Measurements from ENCODE around the gene DIDO1.
A peak's percentile ranks its signal among the peaks of the same experiment; 100 is the strongest.

The DIDO1 gene

DNA sequence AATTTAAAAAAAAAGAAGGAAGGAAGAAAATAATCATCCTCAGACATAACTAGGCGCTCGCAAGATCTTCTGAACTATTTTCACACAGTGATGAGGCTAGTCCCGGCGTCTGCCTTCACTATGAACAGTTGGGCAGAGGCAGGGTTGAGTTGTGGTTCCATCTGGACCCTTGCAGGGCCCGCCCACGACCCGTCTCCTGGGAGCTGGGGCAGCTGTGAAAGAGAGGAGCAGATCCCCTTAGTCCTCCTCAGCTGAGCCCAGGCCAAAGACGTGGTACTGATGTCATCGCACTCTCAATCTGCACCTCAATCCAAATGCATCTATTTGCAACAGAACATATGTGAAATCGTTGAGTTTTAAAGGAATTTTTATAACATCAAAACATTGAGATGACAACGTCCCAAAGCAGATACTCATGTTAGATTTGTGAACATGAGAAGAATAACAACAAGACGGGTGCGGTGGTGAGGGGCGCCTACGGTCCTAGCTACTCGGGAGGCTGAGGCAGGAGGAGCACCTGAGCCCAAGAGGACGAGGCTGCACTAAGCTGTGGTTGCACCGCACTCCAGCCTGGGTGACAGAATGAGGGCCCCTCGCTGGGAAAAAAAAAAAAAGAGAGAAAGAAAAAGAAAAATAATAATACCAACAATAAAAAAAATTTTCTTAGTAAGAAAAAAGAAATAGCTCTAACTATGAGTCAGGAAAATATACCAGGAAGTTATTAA lies 80.0 kb downstream of the DIDO1 start:
- no peak for DNase-seq

DNA sequence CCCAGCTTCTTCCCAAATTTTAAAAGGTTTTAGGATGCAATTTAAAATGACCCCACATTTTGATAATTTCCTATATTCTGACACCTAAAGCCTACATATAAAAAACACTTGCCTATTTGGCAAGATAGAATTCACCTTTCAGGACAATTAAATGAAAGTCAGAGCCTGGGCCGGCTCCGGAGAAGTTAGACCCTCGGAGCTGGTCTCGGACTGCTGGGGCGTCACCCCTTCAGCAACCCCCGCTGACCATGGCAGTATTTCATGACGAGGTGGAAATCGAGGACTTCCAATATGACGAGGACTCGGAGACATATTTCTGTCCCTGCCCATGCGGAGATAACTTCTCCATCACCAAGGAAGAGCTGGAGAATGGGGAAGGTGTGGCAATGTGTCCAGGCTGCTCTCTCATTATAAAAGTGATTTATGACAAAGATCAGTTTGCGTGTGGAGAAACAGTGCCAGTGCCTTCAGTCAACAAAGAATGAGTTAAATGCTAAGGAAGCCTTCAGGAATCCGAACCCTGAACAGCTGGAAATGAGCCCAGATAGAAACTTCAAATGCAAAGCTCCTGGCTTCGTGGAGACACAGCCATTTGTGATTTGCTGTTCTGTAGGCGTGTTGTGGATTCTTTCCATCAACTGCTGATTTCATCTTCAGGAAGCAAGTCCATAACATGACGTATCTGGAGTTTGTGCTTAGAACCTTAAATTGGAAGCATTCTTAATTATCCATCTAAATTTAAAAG lies 80.7 kb downstream of the DIDO1 start:
- no peak for DNase-seq

DNA sequence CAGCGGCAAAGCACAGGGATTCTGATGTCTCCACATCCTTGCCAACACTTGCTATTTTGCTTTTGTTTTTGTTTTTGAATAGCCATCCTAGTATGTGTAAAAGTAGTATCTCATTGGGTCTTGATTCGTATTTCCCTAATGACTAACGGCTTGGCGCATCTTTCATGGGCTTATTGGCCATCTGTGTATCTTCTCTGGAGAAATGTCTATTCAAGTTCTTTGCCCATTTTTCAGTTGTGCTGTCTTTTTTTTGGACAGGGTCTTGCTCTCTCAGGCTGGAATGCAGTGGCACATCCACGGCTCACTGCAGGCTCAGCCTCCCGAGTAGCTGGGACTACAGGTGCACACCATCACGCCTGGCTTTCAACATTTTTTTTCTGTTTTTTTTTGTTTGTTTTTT lies 82.1 kb downstream of the DIDO1 start:
- DNase-seq = no peak

GRCh38 chr20:62843656-62844055 lies 82.6 kb downstream of the DIDO1 start:
- no peak for DNase-seq

GRCh38 chr20:62841705-62842212 lies 84.5 kb downstream of the DIDO1 start:
- DNase-seq = no peak

DNA sequence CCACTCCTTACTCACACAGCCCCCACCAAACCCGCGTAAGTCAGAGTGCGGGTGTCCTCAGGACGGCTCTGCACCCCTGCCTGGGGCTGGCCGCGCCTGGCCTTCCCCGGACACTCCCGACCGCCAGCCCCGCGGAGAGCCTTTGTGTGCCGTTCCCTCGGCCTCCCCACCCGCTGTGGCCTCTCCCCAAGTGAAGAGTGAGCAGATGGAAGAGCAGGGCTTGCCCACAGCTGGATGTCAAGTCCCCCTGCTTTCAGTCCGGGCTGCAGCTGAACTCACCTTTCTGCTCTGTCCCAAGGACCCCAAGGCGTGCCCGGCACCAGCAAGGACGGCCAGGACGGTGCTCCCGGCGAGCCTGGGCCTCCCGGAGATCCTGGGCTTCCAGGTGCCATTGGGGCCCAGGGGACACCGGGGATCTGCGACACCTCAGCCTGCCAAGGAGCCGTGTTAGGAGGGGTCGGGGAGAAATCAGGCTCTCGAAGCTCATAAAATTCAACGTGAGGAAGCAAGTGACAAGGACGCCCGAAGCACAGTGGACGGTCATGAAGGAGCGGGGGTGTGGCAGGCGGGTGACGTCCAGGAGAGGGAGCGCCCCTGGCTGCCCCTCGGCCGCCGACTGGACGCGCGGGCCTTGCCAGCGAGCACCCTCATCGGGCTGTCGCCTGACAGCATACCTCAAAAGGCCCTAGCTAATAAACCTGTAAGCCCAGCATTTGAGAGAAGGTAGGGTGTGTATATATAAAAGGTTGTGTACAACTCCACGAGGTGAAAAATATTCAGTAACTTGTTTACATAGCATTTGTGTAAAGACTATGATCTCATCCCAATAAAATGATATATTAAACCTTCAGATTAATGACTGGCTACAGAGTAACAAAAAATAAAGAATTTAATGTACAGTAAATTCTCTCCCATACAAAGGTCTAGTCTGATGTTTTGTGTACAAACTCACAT lies 85.8 kb downstream of the DIDO1 start:
- no peak for DNase-seq

GRCh38 chr20:62839816-62840215 lies 86.5 kb downstream of the DIDO1 start:
- no peak for DNase-seq

- DNase-seq = no peak
These were observed 87.0 kb downstream of the DIDO1 start for GRCh38 chr20:62839261-62839660.

DNA sequence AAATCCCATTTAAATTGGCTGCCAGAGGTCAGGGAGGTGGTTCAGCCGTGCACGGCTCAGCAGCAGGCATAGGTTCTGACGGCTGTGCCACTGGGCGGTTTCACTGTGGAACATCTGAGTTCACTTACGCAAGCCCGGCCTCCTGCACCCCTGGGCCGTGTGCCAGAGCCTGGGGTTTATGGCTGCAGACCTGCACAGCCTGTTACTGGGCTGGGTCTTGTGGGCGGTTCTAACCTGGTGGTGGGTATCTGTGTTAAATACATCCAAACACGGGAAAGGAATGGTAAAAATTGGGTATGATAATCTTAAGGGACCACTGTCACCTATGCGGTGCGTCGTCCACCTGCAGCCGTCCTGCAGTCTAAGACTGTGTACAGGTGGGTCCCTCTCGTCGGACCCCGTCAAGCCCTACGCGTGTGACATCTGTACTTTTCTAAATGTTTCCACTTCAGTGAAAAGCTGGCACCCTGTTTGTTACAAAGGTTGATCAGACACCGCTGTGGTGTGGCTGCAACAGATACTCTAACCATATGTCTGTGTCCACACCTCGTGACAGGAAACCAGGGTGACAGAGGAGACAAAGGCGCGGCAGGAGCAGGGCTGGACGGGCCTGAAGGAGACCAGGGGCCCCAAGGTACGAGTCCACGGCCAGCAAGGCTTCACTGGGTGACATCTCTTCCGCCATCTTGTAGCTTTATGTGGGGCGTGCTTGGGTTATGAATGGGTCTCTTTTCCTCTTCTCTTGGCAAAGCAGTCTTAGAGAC lies 88.0 kb downstream of the DIDO1 start:
- no peak for DNase-seq

DNA sequence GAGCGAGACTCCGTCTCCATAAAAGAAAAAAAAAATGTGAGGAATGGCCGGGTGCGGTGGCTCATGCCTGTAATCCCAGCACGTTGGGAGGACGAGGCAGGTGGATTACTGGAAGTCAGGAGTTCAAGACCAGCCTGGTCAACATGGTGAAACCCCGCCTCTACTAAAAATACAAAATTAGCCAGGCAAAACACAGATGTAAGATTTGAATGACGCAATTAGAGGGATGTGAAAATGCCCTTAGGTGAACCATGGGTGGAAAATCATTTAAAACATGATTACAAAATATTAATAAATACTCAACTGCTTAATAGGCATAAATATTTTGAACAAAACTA lies 88.5 kb downstream of the DIDO1 start:
- no peak for DNase-seq

GRCh38 chr20:62836967-62837490 lies 89.3 kb downstream of the DIDO1 start:
- DNase-seq = no peak

- DNase-seq = no peak
These were observed 90.1 kb downstream of the DIDO1 start for GRCh38 chr20:62835931-62836861.

DNA sequence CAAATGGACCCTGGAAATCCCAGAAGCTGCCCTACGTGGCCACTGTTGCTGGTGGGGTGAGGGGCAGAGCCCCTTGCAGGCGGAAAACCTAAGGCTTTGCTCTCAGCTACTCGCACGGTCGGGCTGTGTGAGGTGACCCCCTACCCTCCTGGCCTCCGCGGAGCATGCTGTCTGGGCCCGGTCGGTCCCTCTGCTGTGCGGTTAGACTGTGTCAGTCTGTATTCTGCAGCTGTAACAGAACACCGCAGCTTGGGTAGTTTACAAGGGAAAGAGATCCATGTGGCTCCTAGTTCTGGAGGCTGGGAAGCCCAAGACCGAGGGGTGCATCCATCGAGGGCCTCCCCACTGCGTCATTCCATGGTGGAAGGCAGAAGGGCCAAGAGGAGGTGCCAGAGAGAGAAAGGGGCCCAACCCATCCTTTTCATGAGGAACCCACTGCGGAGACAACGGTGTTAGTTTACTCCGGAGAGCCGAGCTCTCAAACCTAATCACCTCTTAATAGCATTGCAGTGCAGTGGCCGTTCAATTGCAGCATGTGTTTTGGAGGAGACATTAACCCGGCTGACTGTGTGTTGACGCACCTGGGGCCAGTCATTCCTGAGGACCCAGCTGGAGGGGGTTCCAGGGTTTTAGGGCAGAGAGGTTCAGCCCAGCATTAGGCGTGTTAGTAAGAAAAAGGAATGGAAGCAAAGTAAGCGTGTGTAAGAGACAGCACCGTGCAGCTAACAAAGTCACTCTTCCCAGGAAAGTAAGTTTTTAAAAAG lies 91.2 kb downstream of the DIDO1 start:
- DNase-seq = no peak

GRCh38 chr20:62832951-62833391 lies 93.3 kb downstream of the DIDO1 start:
- no peak for DNase-seq

GRCh38 chr20:62832212-62832922 lies 93.9 kb downstream of the DIDO1 start:
- peak; percentile 15 for DNase-seq

DNA sequence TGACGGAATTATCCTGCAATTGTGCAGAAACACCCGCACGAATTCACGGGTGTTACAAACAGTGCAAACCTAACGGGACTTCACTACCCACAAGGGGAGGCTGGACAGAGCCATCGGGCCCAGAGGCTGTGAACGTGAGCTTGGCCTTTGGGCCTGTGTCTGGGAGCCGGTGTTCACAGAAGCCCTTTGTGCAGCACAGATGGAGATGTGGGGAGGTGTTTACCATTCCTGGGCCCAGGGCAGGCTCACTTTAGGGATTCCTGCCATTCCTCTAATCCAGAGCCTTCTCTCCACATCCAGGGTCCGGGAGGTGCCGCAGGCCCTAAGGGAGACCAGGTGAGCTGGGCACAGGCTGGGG lies 94.5 kb downstream of the DIDO1 start:
- DNase-seq = no peak

- no peak for DNase-seq
These were observed 94.9 kb downstream of the DIDO1 start for GRCh38 chr20:62831361-62831788.

GRCh38 chr20:62830821-62831220 lies 95.5 kb downstream of the DIDO1 start:
- DNase-seq = no peak

DNA sequence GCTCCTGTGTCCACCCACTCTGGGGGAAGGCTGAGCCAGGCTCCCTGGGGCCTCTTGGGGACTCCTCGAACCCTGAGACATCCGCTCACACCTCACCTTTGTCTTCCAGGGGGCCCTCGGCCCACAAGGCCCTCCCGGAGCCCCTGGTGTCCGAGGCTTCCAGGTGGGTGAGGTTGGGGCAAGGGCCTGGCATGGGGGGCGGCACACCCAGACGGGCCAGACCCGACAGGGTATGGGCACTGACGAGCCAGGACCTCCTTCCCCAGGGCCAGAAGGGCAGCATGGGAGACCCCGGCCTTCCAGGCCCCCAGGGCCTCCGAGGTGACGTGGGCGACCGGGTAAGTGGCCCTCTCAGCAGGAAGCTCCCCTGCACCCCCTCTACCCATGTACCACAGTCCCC lies 96.1 kb downstream of the DIDO1 start:
- DNase-seq = no peak
